Vagina (tissue), 2 donors: ENCODE measurements around the gene THADA. TPM values are rescaled to one million over a fixed set of nuclear protein-coding genes. Genes with fewer than 3 reads are reported as not detected.

Experiments
- DNase-seq, 2 donors: peaks; one replicate each; pipeline ENCODE4 v3.0.0-alpha.2; 2017; ENCODE audit errors: extremely low spot score in 2 of 2
- H3K27ac ChIP-seq: fragments of 200-600 bp; sonication (generic); one replicate; pipeline ENCODE4 v1.5.1; 2019
- H3K27me3 ChIP-seq: fragments of 200-600 bp; sonication (generic); one replicate; pipeline ENCODE4 v1.5.1; 2019
- H3K36me3 ChIP-seq, 2 donors: fragments of 200-600 bp; sonication (generic); one replicate each; pipeline ENCODE4 v1.5.1; 2017 to 2019
- H3K4me1 ChIP-seq: fragments of 200-600 bp; sonication (generic); one replicate; pipeline ENCODE4 v1.5.1; 2019
- H3K4me3 ChIP-seq, 2 donors: fragments of 200-600 bp; sonication (generic); 1 replicate in 1 of 2; 2 replicates in 1 of 2; pipeline ENCODE4 v1.5.1; 2016 to 2019
- H3K9me3 ChIP-seq: fragments of 200-600 bp; sonication (generic); one replicate; pipeline ENCODE4 v1.5.1; 2019
- POLR2A ChIP-seq, 2 donors: fragments of 450-650 bp; IDR thresholded peaks; one replicate each; pipeline ENCODE4 v1.6.1; 2017; ENCODE audit warnings: antibody characterized with exemption in 2 of 2, mild to moderate bottlenecking in 2 of 2, moderate library complexity in 2 of 2
- POLR2AphosphoS5 ChIP-seq, 2 donors: sonication (generic); formaldehyde crosslinking; IDR thresholded peaks; one replicate each; pipeline ENCODE4 v1.9.0; 2017; ENCODE audit warnings: antibody characterized with exemption in 2 of 2, mild to moderate bottlenecking in 2 of 2, low read depth in 1 of 2; ENCODE audit not compliant: insufficient read depth in 1 of 2
- intact Hi-C: fragments of 100-400 bp; cut with DNase I; formaldehyde crosslinking; loops from one replicate; pipeline ENCODE4 v1.15.1; 2023
- total RNA-seq: library from RNA; depleted of rRNA; stranded (reverse); fragments of >200 nt; gene quantifications from one replicate; pipeline ENCODE4 v1.2.3, GENCODE V29; 2016
- TF ChIP-seq, protein P1 (sequence below), 3 experiments: fragments of 450-650 bp in 2 of 3; fragments of 200-600 bp in 1 of 3; sonication (generic) in 1 of 3; IDR thresholded peaks; one replicate each; pipeline ENCODE4 v1.5.1; 2017 to 2019; ENCODE audit warnings: antibody characterized with exemption in 3 of 3, mild to moderate bottlenecking in 2 of 3, moderate library complexity in 2 of 3

The THADA gene
- total RNA-seq, 1 donor from 2014 or later: 32.2 TPM

GRCh38 chr2:43414586-43415135, 181.2 kb downstream of the THADA start:
- Histone ChIP-seq H3K4me3 (no peak overlapping the region), H3K27me3 (no peaks in the 10 kb centered on the region), H3K27ac (peak overlapping the region; percentile 12), H3K9me3 (no peaks in the 10 kb centered on the region), H3K4me1 (peaks cover 78% of the 10 kb centered on the region), H3K36me3 (no peaks in the 10 kb centered on the region)
- DNase-seq: no peak
- intact Hi-C loops: no loop called here
- TF ChIP-seq POLR2AphosphoS5 (IDR thresholded peaks at IDR 0.05; ENCODE audit: insufficient read depth in 1 of 2, low read depth in 1 of 2) (no peak), POLR2A (IDR thresholded peaks at IDR 0.05) (no peak)
- TF ChIP-seq, protein P1, sequence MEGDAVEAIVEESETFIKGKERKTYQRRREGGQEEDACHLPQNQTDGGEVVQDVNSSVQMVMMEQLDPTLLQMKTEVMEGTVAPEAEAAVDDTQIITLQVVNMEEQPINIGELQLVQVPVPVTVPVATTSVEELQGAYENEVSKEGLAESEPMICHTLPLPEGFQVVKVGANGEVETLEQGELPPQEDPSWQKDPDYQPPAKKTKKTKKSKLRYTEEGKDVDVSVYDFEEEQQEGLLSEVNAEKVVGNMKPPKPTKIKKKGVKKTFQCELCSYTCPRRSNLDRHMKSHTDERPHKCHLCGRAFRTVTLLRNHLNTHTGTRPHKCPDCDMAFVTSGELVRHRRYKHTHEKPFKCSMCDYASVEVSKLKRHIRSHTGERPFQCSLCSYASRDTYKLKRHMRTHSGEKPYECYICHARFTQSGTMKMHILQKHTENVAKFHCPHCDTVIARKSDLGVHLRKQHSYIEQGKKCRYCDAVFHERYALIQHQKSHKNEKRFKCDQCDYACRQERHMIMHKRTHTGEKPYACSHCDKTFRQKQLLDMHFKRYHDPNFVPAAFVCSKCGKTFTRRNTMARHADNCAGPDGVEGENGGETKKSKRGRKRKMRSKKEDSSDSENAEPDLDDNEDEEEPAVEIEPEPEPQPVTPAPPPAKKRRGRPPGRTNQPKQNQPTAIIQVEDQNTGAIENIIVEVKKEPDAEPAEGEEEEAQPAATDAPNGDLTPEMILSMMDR (IDR thresholded peaks at IDR 0.05): no peak

DNA sequence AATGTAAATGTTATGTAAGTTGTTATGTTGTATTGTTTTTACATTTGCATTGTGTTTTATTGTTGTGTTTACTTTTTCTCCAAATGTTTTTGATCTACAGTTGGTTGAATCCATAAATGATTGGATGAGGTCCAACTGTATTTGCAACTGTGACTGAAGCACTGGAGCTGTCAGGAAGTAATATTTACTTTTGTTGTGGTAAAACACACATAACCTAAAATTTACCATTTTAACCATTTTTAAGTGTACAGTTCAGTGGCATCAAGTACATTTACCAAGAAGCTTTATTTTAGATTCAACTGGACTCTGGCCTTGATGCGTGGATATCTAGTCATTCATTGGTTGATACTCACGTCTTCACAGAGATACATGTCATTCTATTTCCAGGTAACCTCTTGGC, 181.8 kb downstream of the THADA start:
- H3K4me1 ChIP-seq: peaks cover 78% of the 10 kb centered on the region
- no peaks in the 10 kb centered on the region for H3K36me3 ChIP-seq
- no peaks in the 10 kb centered on the region for H3K9me3 ChIP-seq
- TF ChIP-seq POLR2A (IDR thresholded peaks at IDR 0.05): no peak
- TF ChIP-seq, protein P1 (IDR thresholded peaks at IDR 0.05): no peak
- no peak for TF ChIP-seq POLR2AphosphoS5 (IDR thresholded peaks at IDR 0.05; ENCODE audit: insufficient read depth in 1 of 2, low read depth in 1 of 2)
- intact Hi-C loops: no loop called here
- no peak for DNase-seq
- H3K27ac ChIP-seq: no peak overlapping the region
- no peaks in the 10 kb centered on the region for H3K27me3 ChIP-seq
- H3K4me3 ChIP-seq: no peak overlapping the region

GRCh38 chr2:43412114-43412753, 183.6 kb downstream of the THADA start:
- Histone ChIP-seq H3K4me3 (no peak overlapping the region), H3K36me3 (no peaks in the 10 kb centered on the region), H3K9me3 (no peaks in the 10 kb centered on the region), H3K27me3 (no peaks in the 10 kb centered on the region), H3K27ac (no peak overlapping the region), H3K4me1 (peaks cover 79% of the 10 kb centered on the region)
- intact Hi-C loops: no loop called here
- DNase-seq: no peak
- TF ChIP-seq POLR2A (IDR thresholded peaks at IDR 0.05): no peak
- peak in 1 of 2 donors; percentile 44 for TF ChIP-seq POLR2AphosphoS5 (IDR thresholded peaks at IDR 0.05; ENCODE audit: insufficient read depth in 1 of 2, low read depth in 1 of 2)

GRCh38 chr2:43410055-43410604, 185.7 kb downstream of the THADA start:
- no peak for TF ChIP-seq POLR2AphosphoS5 (IDR thresholded peaks at IDR 0.05; ENCODE audit: insufficient read depth in 1 of 2, low read depth in 1 of 2)
- Histone ChIP-seq H3K4me3 (no peak overlapping the region), H3K9me3 (no peaks in the 10 kb centered on the region), H3K4me1 (peaks cover 77% of the 10 kb centered on the region), H3K27me3 (no peaks in the 10 kb centered on the region), H3K27ac (no peak overlapping the region), H3K36me3 (no peaks in the 10 kb centered on the region)
- intact Hi-C loops: no loop called here
- DNase-seq: no peak

GRCh38 chr2:43408407-43409160, 187.3 kb downstream of the THADA start:
- Histone ChIP-seq H3K36me3 (no peaks in the 10 kb centered on the region), H3K4me3 (no peak overlapping the region), H3K4me1 (peaks cover 62% of the 10 kb centered on the region), H3K27ac (peak overlapping the region; percentile 14), H3K27me3 (no peaks in the 10 kb centered on the region), H3K9me3 (no peaks in the 10 kb centered on the region)
- no peak for DNase-seq
- peak in 1 of 2 donors; percentile 10 for TF ChIP-seq POLR2AphosphoS5 (IDR thresholded peaks at IDR 0.05; ENCODE audit: insufficient read depth in 1 of 2, low read depth in 1 of 2)
- TF ChIP-seq POLR2A (IDR thresholded peaks at IDR 0.05): no peak
- intact Hi-C loops: no loop called here

GRCh38 chr2:43407935-43408334, 187.9 kb downstream of the THADA start:
- H3K9me3 ChIP-seq: no peaks in the 10 kb centered on the region
- TF ChIP-seq, protein P1 (IDR thresholded peaks at IDR 0.05): no peak
- TF ChIP-seq POLR2A (IDR thresholded peaks at IDR 0.05): no peak
- TF ChIP-seq POLR2AphosphoS5 (IDR thresholded peaks at IDR 0.05; ENCODE audit: insufficient read depth in 1 of 2, low read depth in 1 of 2): no peak
- H3K4me3 ChIP-seq: no peak overlapping the region
- H3K27ac ChIP-seq: peak overlapping the region; percentile 14
- DNase-seq: no peak
- H3K4me1 ChIP-seq: peaks cover 65% of the 10 kb centered on the region
- intact Hi-C loops: no loop called here
- H3K36me3 ChIP-seq: no peaks in the 10 kb centered on the region
- no peaks in the 10 kb centered on the region for H3K27me3 ChIP-seq
